Loucy (cell line): Measurements from ENCODE around the gene CACNA2D3.

ENCODE experiments used
- EZH2phosphoT487 ChIP-seq: fragments of 200-600 bp; IDR thresholded peaks from 2 replicates; pipeline ENCODE4 v1.6.1; 2018; ENCODE audit warnings: antibody characterized with exemption, mild to moderate bottlenecking, moderate library complexity, borderline replicate concordance
- TF ChIP-seq, protein P1 (sequence below): fragments of 200-600 bp; sonication (generic); conservative IDR thresholded peaks from 2 replicates; pipeline ENCODE4 v1.5.1; 2014; ENCODE audit warnings: mild to moderate bottlenecking, antibody characterized with exemption, low read length

GRCh38 chr3:54935869-54936268, 813.5 kb downstream of the CACNA2D3 start:
- TF ChIP-seq, protein P1, sequence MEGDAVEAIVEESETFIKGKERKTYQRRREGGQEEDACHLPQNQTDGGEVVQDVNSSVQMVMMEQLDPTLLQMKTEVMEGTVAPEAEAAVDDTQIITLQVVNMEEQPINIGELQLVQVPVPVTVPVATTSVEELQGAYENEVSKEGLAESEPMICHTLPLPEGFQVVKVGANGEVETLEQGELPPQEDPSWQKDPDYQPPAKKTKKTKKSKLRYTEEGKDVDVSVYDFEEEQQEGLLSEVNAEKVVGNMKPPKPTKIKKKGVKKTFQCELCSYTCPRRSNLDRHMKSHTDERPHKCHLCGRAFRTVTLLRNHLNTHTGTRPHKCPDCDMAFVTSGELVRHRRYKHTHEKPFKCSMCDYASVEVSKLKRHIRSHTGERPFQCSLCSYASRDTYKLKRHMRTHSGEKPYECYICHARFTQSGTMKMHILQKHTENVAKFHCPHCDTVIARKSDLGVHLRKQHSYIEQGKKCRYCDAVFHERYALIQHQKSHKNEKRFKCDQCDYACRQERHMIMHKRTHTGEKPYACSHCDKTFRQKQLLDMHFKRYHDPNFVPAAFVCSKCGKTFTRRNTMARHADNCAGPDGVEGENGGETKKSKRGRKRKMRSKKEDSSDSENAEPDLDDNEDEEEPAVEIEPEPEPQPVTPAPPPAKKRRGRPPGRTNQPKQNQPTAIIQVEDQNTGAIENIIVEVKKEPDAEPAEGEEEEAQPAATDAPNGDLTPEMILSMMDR: no peak
- TF ChIP-seq EZH2phosphoT487: no peak
